ENCODE results near the gene SPATA17. TPM values are rescaled to one million over a fixed set of nuclear protein-coding genes. Genes with fewer than 3 reads are reported as not detected.
A peak's percentile ranks its signal among the peaks of the same experiment; 100 is the strongest.

SPATA17 gene
- total and polyA plus RNA-seq, 2 of the 13 experiments (the other 11 are each of a cell fraction or from before 2014, with no cell fraction given), result 0.48 to 1.7 TPM

DNA sequence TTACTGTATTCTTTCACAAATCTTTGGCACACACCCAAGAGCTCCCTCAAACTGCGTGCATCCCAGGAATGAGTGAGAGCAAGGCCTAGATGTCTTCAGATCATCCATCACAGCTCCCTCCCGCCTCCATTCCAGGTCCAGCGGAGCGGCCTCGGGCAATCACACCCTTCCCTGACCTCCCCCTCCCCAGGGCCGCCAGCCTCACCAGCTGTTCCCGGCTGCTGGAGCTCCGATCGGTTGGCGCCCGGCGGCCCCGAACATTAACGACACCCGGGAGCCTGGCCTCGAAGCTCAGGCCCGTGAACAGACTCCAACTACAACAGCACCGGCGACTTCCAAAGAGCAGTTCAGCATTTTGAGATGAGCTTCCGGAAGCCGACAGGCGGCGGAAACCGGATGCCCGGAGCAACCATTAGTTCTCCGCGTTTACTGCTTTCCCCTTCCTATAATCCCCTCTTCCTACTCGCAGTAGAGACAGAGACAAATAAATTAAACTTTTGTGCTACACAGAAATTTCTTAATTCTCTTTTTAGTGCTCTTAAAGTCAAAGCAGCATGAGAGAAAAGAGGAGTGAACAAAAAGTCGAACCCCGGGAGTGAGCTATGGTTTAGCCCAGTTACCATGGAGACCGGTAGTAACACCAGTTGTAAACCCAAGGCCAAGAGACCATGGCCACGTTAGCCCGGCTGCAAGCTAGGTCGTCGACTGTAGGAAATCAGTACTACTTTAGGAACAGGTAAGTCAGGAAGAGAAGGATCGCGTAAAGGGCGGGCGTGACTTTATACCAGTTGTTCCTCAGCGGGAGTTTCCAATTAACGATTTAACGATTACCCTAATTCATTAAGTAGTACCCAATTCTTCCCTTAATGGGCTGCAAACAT lies at the start of gene SPATA17, which contains the start of gene GPATCH2 (continued):
- no peak for TF ChIP-seq MZF1 (CRISPR knock-in tag; IDR thresholded peaks at IDR 0.05; ENCODE audit: borderline replicate concordance)
- TF ChIP-seq TCF12 (IDR thresholded peaks at IDR 0.05), result no peak
- TF ChIP-seq TCF12 (CRISPR knock-in tag; IDR thresholded peaks at IDR 0.05), result peak; percentile 33; the same call in 1 of the 2 replicates
- 0 out of 2 replicates have a peak, but pooled peaks have one; percentile 51 for TF ChIP-seq ZNF598 (CRISPR knock-in tag; IDR thresholded peaks at IDR 0.05; ENCODE audit: borderline replicate concordance)
- TF ChIP-seq MYC (CRISPR knock-in tag; IDR thresholded peaks at IDR 0.05; ENCODE audit: borderline replicate concordance), result no peak
- TF ChIP-seq, protein P1, sequence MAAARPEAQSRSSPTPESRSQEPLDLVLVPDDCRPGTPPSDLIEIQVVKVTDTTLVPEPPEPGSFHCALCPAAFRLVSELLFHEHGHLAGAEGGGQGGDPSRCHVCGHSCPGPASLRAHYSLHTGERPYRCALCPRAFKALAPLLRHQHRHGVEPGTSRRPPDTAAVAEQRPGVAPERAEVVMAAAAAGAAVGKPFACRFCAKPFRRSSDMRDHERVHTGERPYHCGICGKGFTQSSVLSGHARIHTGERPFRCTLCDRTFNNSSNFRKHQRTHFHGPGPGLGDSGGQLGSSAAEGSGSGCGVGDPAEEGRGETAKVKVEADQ (CRISPR knock-in tag; IDR thresholded peaks at IDR 0.05; ENCODE audit: borderline replicate concordance), result no peak
- TF ChIP-seq ZNF510 (CRISPR knock-in tag; IDR thresholded peaks at IDR 0.05; ENCODE audit: low read depth), result no peak
- no peak for TF ChIP-seq HDAC6 (IDR thresholded peaks at IDR 0.05; ENCODE audit: low read depth, low read length)
- no peak for TF ChIP-seq BRD4 (CRISPR knock-in tag; IDR thresholded peaks at IDR 0.05)
- no peak for TF ChIP-seq SRSF1 (optimal IDR thresholded peaks at IDR 0.05; ENCODE audit: low read depth, low read length)
- TF ChIP-seq, protein P2, sequence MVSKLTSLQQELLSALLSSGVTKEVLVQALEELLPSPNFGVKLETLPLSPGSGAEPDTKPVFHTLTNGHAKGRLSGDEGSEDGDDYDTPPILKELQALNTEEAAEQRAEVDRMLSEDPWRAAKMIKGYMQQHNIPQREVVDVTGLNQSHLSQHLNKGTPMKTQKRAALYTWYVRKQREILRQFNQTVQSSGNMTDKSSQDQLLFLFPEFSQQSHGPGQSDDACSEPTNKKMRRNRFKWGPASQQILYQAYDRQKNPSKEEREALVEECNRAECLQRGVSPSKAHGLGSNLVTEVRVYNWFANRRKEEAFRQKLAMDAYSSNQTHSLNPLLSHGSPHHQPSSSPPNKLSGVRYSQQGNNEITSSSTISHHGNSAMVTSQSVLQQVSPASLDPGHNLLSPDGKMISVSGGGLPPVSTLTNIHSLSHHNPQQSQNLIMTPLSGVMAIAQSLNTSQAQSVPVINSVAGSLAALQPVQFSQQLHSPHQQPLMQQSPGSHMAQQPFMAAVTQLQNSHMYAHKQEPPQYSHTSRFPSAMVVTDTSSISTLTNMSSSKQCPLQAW (CRISPR knock-in tag; IDR thresholded peaks at IDR 0.05), result peak; percentile 37; the same call in 1 of the 2 replicates
- TF ChIP-seq, protein P3, sequence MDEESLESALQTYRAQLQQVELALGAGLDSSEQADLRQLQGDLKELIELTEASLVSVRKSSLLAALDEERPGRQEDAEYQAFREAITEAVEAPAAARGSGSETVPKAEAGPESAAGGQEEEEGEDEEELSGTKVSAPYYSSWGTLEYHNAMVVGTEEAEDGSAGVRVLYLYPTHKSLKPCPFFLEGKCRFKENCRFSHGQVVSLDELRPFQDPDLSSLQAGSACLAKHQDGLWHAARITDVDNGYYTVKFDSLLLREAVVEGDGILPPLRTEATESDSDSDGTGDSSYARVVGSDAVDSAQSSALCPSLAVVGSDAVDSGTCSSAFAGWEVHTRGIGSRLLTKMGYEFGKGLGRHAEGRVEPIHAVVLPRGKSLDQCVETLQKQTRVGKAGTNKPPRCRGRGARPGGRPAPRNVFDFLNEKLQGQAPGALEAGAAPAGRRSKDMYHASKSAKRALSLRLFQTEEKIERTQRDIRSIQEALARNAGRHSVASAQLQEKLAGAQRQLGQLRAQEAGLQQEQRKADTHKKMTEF (CRISPR knock-in tag; IDR thresholded peaks at IDR 0.05), result peak; percentile 84
- no peak for TF ChIP-seq AKAP8 (CRISPR knock-in tag; IDR thresholded peaks at IDR 0.05)
- peak; percentile 23; the same call in 1 of the 2 replicates for TF ChIP-seq ZBTB7B (CRISPR knock-in tag; IDR thresholded peaks at IDR 0.05)
- TF ChIP-seq ZNF343 (CRISPR knock-in tag; IDR thresholded peaks at IDR 0.05), result no peak
- no peak for TF ChIP-seq EP300 (IDR thresholded peaks at IDR 0.05; ENCODE audit: low read depth in 2 of 2, low read length in 2 of 2)
- TF ChIP-seq EP300 (CRISPR knock-in tag; IDR thresholded peaks at IDR 0.05; ENCODE audit: borderline replicate concordance), result no peak
- TF ChIP-seq SOX5 (CRISPR knock-in tag; IDR thresholded peaks at IDR 0.05; ENCODE audit: borderline replicate concordance), result no peak; the same call in 1 of the 2 replicates
- TF ChIP-seq PRMT3 (CRISPR knock-in tag; IDR thresholded peaks at IDR 0.05; ENCODE audit: borderline replicate concordance, low read depth), result no peak
- TF ChIP-seq ARID2 (CRISPR knock-in tag; IDR thresholded peaks at IDR 0.05; ENCODE audit: borderline replicate concordance), result peak; percentile 54; the same call in 1 of the 2 replicates
- TF ChIP-seq REXO4 (CRISPR knock-in tag; IDR thresholded peaks at IDR 0.05; ENCODE audit: borderline replicate concordance), result no peak
- TF ChIP-seq, protein P4, sequence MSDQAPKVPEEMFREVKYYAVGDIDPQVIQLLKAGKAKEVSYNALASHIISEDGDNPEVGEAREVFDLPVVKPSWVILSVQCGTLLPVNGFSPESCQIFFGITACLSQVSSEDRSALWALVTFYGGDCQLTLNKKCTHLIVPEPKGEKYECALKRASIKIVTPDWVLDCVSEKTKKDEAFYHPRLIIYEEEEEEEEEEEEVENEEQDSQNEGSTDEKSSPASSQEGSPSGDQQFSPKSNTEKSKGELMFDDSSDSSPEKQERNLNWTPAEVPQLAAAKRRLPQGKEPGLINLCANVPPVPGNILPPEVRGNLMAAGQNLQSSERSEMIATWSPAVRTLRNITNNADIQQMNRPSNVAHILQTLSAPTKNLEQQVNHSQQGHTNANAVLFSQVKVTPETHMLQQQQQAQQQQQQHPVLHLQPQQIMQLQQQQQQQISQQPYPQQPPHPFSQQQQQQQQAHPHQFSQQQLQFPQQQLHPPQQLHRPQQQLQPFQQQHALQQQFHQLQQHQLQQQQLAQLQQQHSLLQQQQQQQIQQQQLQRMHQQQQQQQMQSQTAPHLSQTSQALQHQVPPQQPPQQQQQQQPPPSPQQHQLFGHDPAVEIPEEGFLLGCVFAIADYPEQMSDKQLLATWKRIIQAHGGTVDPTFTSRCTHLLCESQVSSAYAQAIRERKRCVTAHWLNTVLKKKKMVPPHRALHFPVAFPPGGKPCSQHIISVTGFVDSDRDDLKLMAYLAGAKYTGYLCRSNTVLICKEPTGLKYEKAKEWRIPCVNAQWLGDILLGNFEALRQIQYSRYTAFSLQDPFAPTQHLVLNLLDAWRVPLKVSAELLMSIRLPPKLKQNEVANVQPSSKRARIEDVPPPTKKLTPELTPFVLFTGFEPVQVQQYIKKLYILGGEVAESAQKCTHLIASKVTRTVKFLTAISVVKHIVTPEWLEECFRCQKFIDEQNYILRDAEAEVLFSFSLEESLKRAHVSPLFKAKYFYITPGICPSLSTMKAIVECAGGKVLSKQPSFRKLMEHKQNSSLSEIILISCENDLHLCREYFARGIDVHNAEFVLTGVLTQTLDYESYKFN (CRISPR knock-in tag; conservative IDR thresholded peaks at IDR 0.05), result peak; percentile 31; the same call in 1 of the 2 replicates

Measured in HepG2 (cell line).